ENCODE measurements around the gene FAM76A. TPM values are rescaled to one million over a fixed set of nuclear protein-coding genes. Genes with fewer than 3 reads are reported as not detected.
"Not testable (repeated sequence)": the region's sequence is repeated elsewhere in the genome, so short reads cannot be mapped to it uniquely, and the experiment has no call there.

The FAM76A gene
- total and polyA plus RNA-seq, 8 donors: 13.8 to 19.7 (median 15.9) TPM

- H3K9me3 ChIP-seq: no peaks in the 10 kb centered on the region
- H3K36me3 ChIP-seq: peaks cover 0 to 19% of the 10 kb centered on the region in 2 donors
- ATAC-seq: peak; percentile 98
- no peaks in the 10 kb centered on the region for H3K27me3 ChIP-seq
- intact Hi-C loops (cut with DNase I): no loop called here
- TF ChIP-seq, protein P1, sequence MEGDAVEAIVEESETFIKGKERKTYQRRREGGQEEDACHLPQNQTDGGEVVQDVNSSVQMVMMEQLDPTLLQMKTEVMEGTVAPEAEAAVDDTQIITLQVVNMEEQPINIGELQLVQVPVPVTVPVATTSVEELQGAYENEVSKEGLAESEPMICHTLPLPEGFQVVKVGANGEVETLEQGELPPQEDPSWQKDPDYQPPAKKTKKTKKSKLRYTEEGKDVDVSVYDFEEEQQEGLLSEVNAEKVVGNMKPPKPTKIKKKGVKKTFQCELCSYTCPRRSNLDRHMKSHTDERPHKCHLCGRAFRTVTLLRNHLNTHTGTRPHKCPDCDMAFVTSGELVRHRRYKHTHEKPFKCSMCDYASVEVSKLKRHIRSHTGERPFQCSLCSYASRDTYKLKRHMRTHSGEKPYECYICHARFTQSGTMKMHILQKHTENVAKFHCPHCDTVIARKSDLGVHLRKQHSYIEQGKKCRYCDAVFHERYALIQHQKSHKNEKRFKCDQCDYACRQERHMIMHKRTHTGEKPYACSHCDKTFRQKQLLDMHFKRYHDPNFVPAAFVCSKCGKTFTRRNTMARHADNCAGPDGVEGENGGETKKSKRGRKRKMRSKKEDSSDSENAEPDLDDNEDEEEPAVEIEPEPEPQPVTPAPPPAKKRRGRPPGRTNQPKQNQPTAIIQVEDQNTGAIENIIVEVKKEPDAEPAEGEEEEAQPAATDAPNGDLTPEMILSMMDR (IDR thresholded peaks at IDR 0.05): no peak
- H3K4me1 ChIP-seq: peaks cover 16 to 55% of the 10 kb centered on the region in 2 donors
- peak within 1 kb of the TSS; percentile 97 to 98 for H3K27ac ChIP-seq
- peak; percentile 97 to 99 (median 99) for DNase-seq
- peak within 1 kb of the TSS; percentile 97 to 99 for H3K4me3 ChIP-seq
Measured at GRCh38 chr1:27772932-27773825, 47.4 kb downstream of the FAM76A start, which contains the start of gene STX12. TSS of gene STX12 (plus strand) at chr1:27773219. CDS start at chr1:27773308, 89 bp downstream.

- TF ChIP-seq, protein P1 (IDR thresholded peaks at IDR 0.05): no peak
Measured at GRCh38 chr1:27773826-27774445, 48.2 kb downstream of the FAM76A start.

DNA sequence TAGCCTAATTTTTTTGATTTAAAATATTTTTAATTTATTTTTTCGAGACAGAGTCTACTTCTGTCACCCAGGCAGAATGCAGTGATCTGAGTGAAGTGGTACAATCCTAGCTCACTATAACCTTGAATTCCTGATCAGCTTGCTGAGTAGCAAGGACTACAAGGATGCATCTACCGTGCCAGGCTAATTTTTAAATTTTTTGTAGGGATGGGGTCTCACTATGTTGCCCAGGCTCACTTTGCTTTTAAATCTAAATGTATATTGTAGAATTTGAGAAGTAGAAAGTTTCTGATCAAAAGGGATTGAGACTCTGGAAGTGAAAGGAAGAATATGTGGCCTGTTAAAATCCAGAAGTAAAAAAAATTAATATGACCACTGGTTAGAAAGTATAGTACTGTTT lies 48.9 kb downstream of the FAM76A start:
- H3K27ac ChIP-seq: peak overlapping the region; percentile 97 to 98
- H3K9me3 ChIP-seq: no peaks in the 10 kb centered on the region
- TF ChIP-seq, protein P1 (IDR thresholded peaks at IDR 0.05): no peak
- peaks cover 0 to 24% of the 10 kb centered on the region in 2 donors for H3K36me3 ChIP-seq
- peak overlapping the region in 1 of 2 donors; percentile 99 for H3K4me3 ChIP-seq
- intact Hi-C loops (cut with DNase I): no loop called here
- DNase-seq: no peak
- no peak for ATAC-seq
- H3K27me3 ChIP-seq: no peaks in the 10 kb centered on the region
- H3K4me1 ChIP-seq: peaks cover 16 to 70% of the 10 kb centered on the region in 2 donors

More at GRCh38 chr1:27773826-27774445, 48.2 kb downstream of the FAM76A start:
- Histone ChIP-seq H3K27me3 (no peaks in the 10 kb centered on the region), H3K4me1 (peaks cover 16 to 62% of the 10 kb centered on the region in 2 donors), H3K36me3 (peaks cover 0 to 19% of the 10 kb centered on the region in 2 donors), H3K27ac (peak overlapping the region; percentile 97 to 98), H3K4me3 (peak overlapping the region; percentile 97 to 99), H3K9me3 (no peaks in the 10 kb centered on the region)
- ATAC-seq (peak; percentile 35), DNase-seq (no peak)
- intact Hi-C loops (cut with DNase I): no loop called here

DNA sequence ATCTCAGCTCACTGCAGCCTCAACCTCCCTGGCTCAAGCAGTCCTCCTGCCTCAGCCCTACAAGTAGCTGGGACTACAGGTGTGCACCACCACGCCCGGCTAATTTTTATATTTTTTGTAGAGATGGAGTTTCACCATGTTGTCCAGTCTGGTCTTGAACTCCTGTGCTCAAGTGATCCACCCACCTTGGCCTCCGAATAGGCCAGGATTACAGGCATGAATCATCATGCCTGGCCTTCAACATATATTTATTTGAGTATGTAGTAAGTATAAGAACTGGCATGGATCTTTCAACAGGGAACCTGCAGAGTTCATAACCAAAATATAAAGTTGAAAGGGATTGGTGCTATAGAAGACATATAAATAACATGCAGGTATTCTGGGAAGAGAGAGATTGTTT lies 49.6 kb downstream of the FAM76A start:
- intact Hi-C loops (cut with DNase I): not testable (repeated sequence)

DNA sequence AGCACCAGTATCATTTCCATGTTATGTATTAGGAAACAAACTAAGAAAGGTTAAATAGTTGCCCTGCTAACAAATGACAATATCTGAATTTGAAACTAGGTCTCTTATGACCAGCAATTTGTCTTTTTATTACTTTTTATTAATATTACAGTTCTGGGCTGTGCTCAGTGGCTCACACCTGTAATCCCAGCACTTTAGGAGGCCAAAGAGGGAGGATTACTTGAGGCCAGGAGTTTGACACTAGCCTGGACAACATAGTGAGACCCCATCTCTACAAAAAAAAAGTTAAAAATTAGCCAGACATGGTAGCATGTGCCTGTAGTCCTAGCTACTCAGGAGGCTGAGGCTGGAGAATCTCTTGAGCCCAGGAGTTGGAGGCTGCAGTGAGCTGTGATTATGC lies 50.5 kb downstream of the FAM76A start:
- DNase-seq; H3K27me3 ChIP-seq; H3K9me3 ChIP-seq; intact Hi-C loops (cut with DNase I); H3K4me3 ChIP-seq; H3K27ac ChIP-seq; ATAC-seq: not testable (repeated sequence)
- Histone ChIP-seq H3K36me3 (peaks cover 0 to 29% of the 10 kb centered on the region in 2 donors), H3K4me1 (peaks cover 16 to 86% of the 10 kb centered on the region in 2 donors)

More for the DNA sequence above, 49.6 kb downstream of the FAM76A start:
- Histone ChIP-seq H3K4me1 (peaks cover 16 to 76% of the 10 kb centered on the region in 2 donors), H3K4me3 (peak overlapping the region in 1 of 2 donors; percentile 99), H3K36me3 (peaks cover 0 to 29% of the 10 kb centered on the region in 2 donors)
- not testable (repeated sequence) for H3K27me3 ChIP-seq, H3K27ac ChIP-seq, ATAC-seq, DNase-seq, H3K9me3 ChIP-seq

- Histone ChIP-seq H3K27ac (no peak overlapping the region), H3K36me3 (peaks cover 0 to 35% of the 10 kb centered on the region in 2 donors), H3K27me3 (no peaks in the 10 kb centered on the region), H3K4me1 (peaks cover 16 to 93% of the 10 kb centered on the region in 2 donors), H3K9me3 (no peaks in the 10 kb centered on the region), H3K4me3 (no peak overlapping the region)
- TF ChIP-seq, protein P1 (IDR thresholded peaks at IDR 0.05): no peak
- ATAC-seq (no peak), DNase-seq (no peak)
- intact Hi-C loops (cut with DNase I): no loop called here
Measured at GRCh38 chr1:27778056-27778455, 52.3 kb downstream of the FAM76A start.

All from left lung (tissue), 10 donors.